HepG2 (cell line): ENCODE measurements around the gene ECEL1. TPM values are rescaled to one million over a fixed set of nuclear protein-coding genes. Genes with fewer than 3 reads are reported as not detected.

ENCODE experiments used
- ATAC-seq: fragments of 200-7000 bp; cut with Tn5 transposase; 3 replicates; pipeline ENCODE4 v1.9.1; 2020; ENCODE audit warnings: mild to moderate bottlenecking, moderate library complexity
- BruUV-seq: library from RNA; stranded (reverse); fragments of 400-500 nt; replicated peaks from 2 replicates; lab custom pipeline; 2021; lab: Mats Ljungman, UMichigan
- CTCF ChIA-PET: fragments of 300-600 bp; formaldehyde crosslinking; extraction: SDS; loops from one replicate; lab custom pipeline; 2021; ENCODE audit warnings: low total read pairs, inconsistent platforms, low intra/inter-chr PET ratio; lab: Yijun Ruan, JAX
- POLR2A ChIA-PET: fragments of 350-600 bp; sonication (Branson Sonifier 250); formaldehyde crosslinking; loops from one replicate; lab custom pipeline; 2020; ENCODE audit warnings: antibody characterized with exemption, inconsistent platforms; lab: Yijun Ruan, JAX
- DNase-seq: peaks from one replicate; pipeline ENCODE4 v3.0.0-alpha.2; 2015; ENCODE audit warnings: low spot score
- FAIRE-seq: peaks from 3 replicates; lab custom pipeline; 2011; peaks lifted over from hg19 to GRCh38; lab: Jason Lieb, UNC
- H2AFZ ChIP-seq: one replicate; pipeline ENCODE4 v1.6.1; 2011; ENCODE audit warnings: low read length, inconsistent platforms
- H3K27ac ChIP-seq: fragments of 300-600 bp; 3 replicates; pipeline ENCODE4 v1.8.0; 2011; ENCODE audit warnings: mixed run types, mild to moderate bottlenecking, mixed read lengths, low read length, inconsistent platforms; ENCODE audit not compliant: insufficient read depth; ENCODE audit errors: extremely low read length
- H3K27me3 ChIP-seq, 2 experiments: fragments of 200-600 bp in 1 of 2; 2 replicates in 1 of 2; 3 replicates in 1 of 2; pipeline versions ENCODE4 v1.6.0 to v1.8.0; 2011; ENCODE audit warnings: low read length in 2 of 2, mild to moderate bottlenecking in 2 of 2, moderate library complexity in 2 of 2, inconsistent platforms in 1 of 2; ENCODE audit not compliant: insufficient read depth in 2 of 2, control insufficient read depth in 1 of 2
- H3K36me3 ChIP-seq, 2 experiments: fragments of 200-600 bp in 1 of 2; replicated peaks in 1 of 2; 2 replicates in 1 of 2; 3 replicates in 1 of 2; pipeline versions ENCODE4 v1.5.1 to v1.8.0; 2011; ENCODE audit warnings: low read length in 2 of 2, inconsistent platforms in 1 of 2; ENCODE audit not compliant: insufficient read depth in 2 of 2, control insufficient read depth in 1 of 2
- H3K4me1 ChIP-seq: 2 replicates; pipeline ENCODE4 v1.5.1; 2012; ENCODE audit warnings: low read length, inconsistent platforms; ENCODE audit not compliant: insufficient read depth
- H3K4me2 ChIP-seq: 2 replicates; pipeline ENCODE4 v1.6.0; 2011; ENCODE audit warnings: low read depth, low read length, inconsistent platforms
- H3K4me3 ChIP-seq, 3 experiments: fragments of 200-600 bp in 1 of 3; sonication (generic), shearing (Covaris generic) in 1 of 3; replicated peaks in 1 of 3; 2 replicates each; pipeline ENCODE4 v1.5.1; 2011 to 2016; ENCODE audit warnings: low read length in 3 of 3, inconsistent platforms in 2 of 3, low read depth in 2 of 3, mild to moderate bottlenecking in 2 of 3, control low read depth in 1 of 3, mixed read lengths in 1 of 3; ENCODE audit not compliant: insufficient read depth in 1 of 3
- H3K79me2 ChIP-seq: one replicate; pipeline ENCODE4 v1.6.1; 2011; ENCODE audit warnings: low read length, inconsistent platforms; ENCODE audit not compliant: insufficient read depth
- H3K9ac ChIP-seq: 2 replicates; pipeline ENCODE4 v1.6.0; 2011; ENCODE audit warnings: mild to moderate bottlenecking, low read depth, low read length, inconsistent platforms; ENCODE audit not compliant: insufficient read depth
- H3K9me3 ChIP-seq: 2 replicates; pipeline ENCODE4 v1.5.1; 2012; ENCODE audit warnings: mild to moderate bottlenecking, low read length
- H4K20me1 ChIP-seq: 2 replicates; pipeline ENCODE4 v1.6.0; 2011; ENCODE audit warnings: inconsistent platforms, mild to moderate bottlenecking, low read length, moderate library complexity; ENCODE audit not compliant: insufficient read depth
- ATAD3A ChIP-seq: sonication (generic); formaldehyde crosslinking; IDR thresholded peaks from 2 replicates; pipeline ENCODE4 v1.4.0; 2020; ENCODE audit warnings: missing genetic modification reagents
- GZF1 ChIP-seq: sonication (generic); formaldehyde crosslinking; IDR thresholded peaks from 2 replicates; pipeline ENCODE4 v1.5.1; 2020; ENCODE audit warnings: mild to moderate bottlenecking, missing genetic modification reagents
- MED8 ChIP-seq: sonication (generic); formaldehyde crosslinking; IDR thresholded peaks from 2 replicates; pipeline ENCODE4 v1.8.1; 2023; ENCODE audit warnings: mild to moderate bottlenecking, missing genetic modification reagents; ENCODE audit not compliant: insufficient replicate concordance
- MNT ChIP-seq: fragments of 450-650 bp; IDR thresholded peaks from 2 replicates; pipeline ENCODE4 v1.6.1; 2016
- SATB2 ChIP-seq: sonication (generic); formaldehyde crosslinking; IDR thresholded peaks from 2 replicates; pipeline ENCODE4 v1.5.0; 2020; ENCODE audit warnings: missing genetic modification reagents
- TFDP2 ChIP-seq: sonication (generic); formaldehyde crosslinking; IDR thresholded peaks from 2 replicates; pipeline ENCODE4 v1.4.0; 2020; ENCODE audit warnings: missing genetic modification reagents
- ZGPAT ChIP-seq: IDR thresholded peaks from 2 replicates; pipeline ENCODE4 v1.6.1; 2016; ENCODE audit warnings: mild to moderate bottlenecking
- ZNF281 ChIP-seq: sonication (generic); formaldehyde crosslinking; IDR thresholded peaks from 2 replicates; pipeline ENCODE4 v1.4.0; 2020; ENCODE audit warnings: missing genetic modification reagents, borderline replicate concordance
- ZNF383 ChIP-seq: sonication (generic); formaldehyde crosslinking; IDR thresholded peaks from 2 replicates; pipeline ENCODE4 v1.4.0; 2020; ENCODE audit warnings: missing genetic modification reagents, mild to moderate bottlenecking, borderline replicate concordance
- ZNF576 ChIP-seq: sonication (generic); formaldehyde crosslinking; IDR thresholded peaks from 2 replicates; pipeline ENCODE4 v1.4.0; 2020; ENCODE audit warnings: mild to moderate bottlenecking, missing genetic modification reagents
- WGBS: methylation state at CpG from one replicate; pipeline ENCODE4 v1.1.6; 2017; ENCODE audit warnings: low lambda C conversion rate; 5-methylcytosine and 5-hydroxymethylcytosine counted together
- in situ Hi-C: cut with HindIII; loops from 2 replicates; pipeline ENCODE4 v1.10.0; 2017; ENCODE audit warnings: low pct_unique_long_range_greater_than_20kb; ENCODE audit not compliant: extremely low pct_ligation_motif_present
- intact Hi-C: fragments of 100-400 bp; cut with micrococcal nuclease; formaldehyde crosslinking; loops from one replicate; pipeline ENCODE4 v1.10.0; 2022; ENCODE audit not compliant: unreplicated experiment
- polyA plus RNA-seq, 8 experiments: library from polyadenylated mRNA; depleted of rRNA in 3 of 8; stranded (reverse) in 7 of 8; unstranded in 1 of 8; fragments of >200 nt; fragmentation: Illumina TruSeq in 4 of 8; extraction: Trizol in 4 of 8; gene quantifications; 2 replicates each; pipeline versions ENCODE4 v1.2.1 to v1.2.3, GENCODE V29; 2011 to 2016; ENCODE audit warnings: low read depth in 4 of 8, missing spikeins in 1 of 8, mixed read lengths in 1 of 8; ENCODE audit not compliant: insufficient read depth in 1 of 8
- total RNA-seq, 5 experiments: library from RNA; depleted of rRNA; stranded (reverse); fragments of >200 nt; fragmentation: Illumina TruSeq; extraction: Trizol; gene quantifications; 2 replicates each; pipeline ENCODE4 v1.2.3, GENCODE V29; 2016; ENCODE audit warnings: low read depth in 1 of 5

Gene ECEL1
- total and polyA plus RNA-seq, 2 of the 13 experiments (the other 11 are each of a cell fraction or from before 2014, with no cell fraction given): not detected

- TF ChIP-seq ZNF281 (CRISPR knock-in tag) (no peak), SATB2 (CRISPR knock-in tag) (no peak), ZNF383 (CRISPR knock-in tag) (no peak), GZF1 (no peak)
- no peaks in the 10 kb centered on the region for H4K20me1 ChIP-seq
- no peaks in the 10 kb centered on the region for H3K79me2 ChIP-seq
- FAIRE-seq (no peak), ATAC-seq (no peak), DNase-seq (no peak)
- ChIA-PET POLR2A (no interaction called here), CTCF (no interaction called here)
- no peak overlapping the region for H3K27ac ChIP-seq
- no TSS peak for BruUV-seq
- no peak overlapping the region for H3K4me3 ChIP-seq
- in situ Hi-C loops (no loop called here), intact Hi-C loops (no loop called here)
- H3K9me3 ChIP-seq: no peaks in the 10 kb centered on the region
- 26% methylated on average over 13 of the region's 13 CpGs for WGBS
- no peak overlapping the region for H3K4me2 ChIP-seq
- H3K36me3 ChIP-seq: no peaks in the 10 kb centered on the region
- peaks cover 19 to 87% of the 10 kb centered on the region in 2 experiments for H3K27me3 ChIP-seq
- no peak overlapping the region for H2AFZ ChIP-seq
- no peaks in the 10 kb centered on the region for H3K4me1 ChIP-seq
- H3K9ac ChIP-seq: no peak overlapping the region
Observed at GRCh38 chr2:232497348-232497747, 9.7 kb upstream of the ECEL1 start.

GRCh38 chr2:232496501-232497270 lies 9.1 kb upstream of the ECEL1 start:
- H3K4me1 ChIP-seq: no peaks in the 10 kb centered on the region
- 27% methylated on average over 8 of the region's 20 CpGs for WGBS
- no peaks in the 10 kb centered on the region for H4K20me1 ChIP-seq
- no peak overlapping the region for H2AFZ ChIP-seq
- peaks cover 21 to 88% of the 10 kb centered on the region in 2 experiments for H3K27me3 ChIP-seq
- ChIA-PET CTCF (no interaction called here), POLR2A (no interaction called here)
- H3K36me3 ChIP-seq: no peaks in the 10 kb centered on the region
- no peaks in the 10 kb centered on the region for H3K9me3 ChIP-seq
- in situ Hi-C loops: no loop called here
- ATAC-seq (no peak), FAIRE-seq (no peak), DNase-seq (no peak)
- intact Hi-C loops: no loop called here
- H3K27ac ChIP-seq: no peak overlapping the region
- H3K79me2 ChIP-seq: no peaks in the 10 kb centered on the region
- no peak overlapping the region for H3K4me2 ChIP-seq
- BruUV-seq: no TSS peak
- H3K4me3 ChIP-seq: no peak overlapping the region
- H3K9ac ChIP-seq: no peak overlapping the region
- TF ChIP-seq MNT (peak; percentile 96), TFDP2 (CRISPR knock-in tag) (no peak), MED8 (CRISPR knock-in tag) (no peak), ATAD3A (no peak), ZGPAT (CRISPR knock-in tag) (no peak), ZNF576 (CRISPR knock-in tag) (no peak)
